Activated CD4-positive, alpha-beta T cell treated with anti-CD3 and anti-CD28 coated beads, Interleukin-2, amount 10 ng/mL, durations not matched to agents 24 days and 14 days (primary cell): Measurements from ENCODE around the gene POLRMT. TPM values are rescaled to one million over a fixed set of nuclear protein-coding genes. Genes with fewer than 3 reads are reported as not detected.
"Not testable (repeated sequence)": the region's sequence is repeated elsewhere in the genome, so short reads cannot be mapped to it uniquely, and the experiment has no call there.

Experiments used
- DNase-seq: peaks from one replicate; pipeline ENCODE4 v3.0.0; 2022
- H3K27ac Mint-ChIP-seq: one replicate; pipeline ENCODE4 v1.8.0; 2022; ENCODE audit warnings: mild to moderate bottlenecking, mixed read lengths
- H3K27me3 Mint-ChIP-seq: one replicate; pipeline ENCODE4 v1.8.0; 2022; ENCODE audit warnings: mixed read lengths
- H3K36me3 Mint-ChIP-seq: one replicate; pipeline ENCODE4 v1.8.0; 2022; ENCODE audit warnings: low read depth, mild to moderate bottlenecking, mixed read lengths
- H3K4me1 Mint-ChIP-seq: one replicate; pipeline ENCODE4 v1.8.0; 2021; ENCODE audit warnings: mixed read lengths
- H3K4me3 Mint-ChIP-seq: one replicate; pipeline ENCODE4 v1.8.0; 2022; ENCODE audit warnings: mild to moderate bottlenecking, moderate library complexity, mixed read lengths
- H3K9me3 Mint-ChIP-seq: one replicate; pipeline ENCODE4 v1.8.0; 2021; ENCODE audit warnings: mixed read lengths
- intact Hi-C: fragments of 100-400 bp; cut with micrococcal nuclease; formaldehyde crosslinking; loops from one replicate; pipeline ENCODE4 v1.15.1; 2023
- total RNA-seq: library from RNA; stranded (reverse); gene quantifications from 2 replicates; pipeline ENCODE4 v1.2.3, GENCODE V29; 2022

POLRMT gene
- total RNA-seq, 1 donor from 2014 or later: 103 TPM

DNA sequence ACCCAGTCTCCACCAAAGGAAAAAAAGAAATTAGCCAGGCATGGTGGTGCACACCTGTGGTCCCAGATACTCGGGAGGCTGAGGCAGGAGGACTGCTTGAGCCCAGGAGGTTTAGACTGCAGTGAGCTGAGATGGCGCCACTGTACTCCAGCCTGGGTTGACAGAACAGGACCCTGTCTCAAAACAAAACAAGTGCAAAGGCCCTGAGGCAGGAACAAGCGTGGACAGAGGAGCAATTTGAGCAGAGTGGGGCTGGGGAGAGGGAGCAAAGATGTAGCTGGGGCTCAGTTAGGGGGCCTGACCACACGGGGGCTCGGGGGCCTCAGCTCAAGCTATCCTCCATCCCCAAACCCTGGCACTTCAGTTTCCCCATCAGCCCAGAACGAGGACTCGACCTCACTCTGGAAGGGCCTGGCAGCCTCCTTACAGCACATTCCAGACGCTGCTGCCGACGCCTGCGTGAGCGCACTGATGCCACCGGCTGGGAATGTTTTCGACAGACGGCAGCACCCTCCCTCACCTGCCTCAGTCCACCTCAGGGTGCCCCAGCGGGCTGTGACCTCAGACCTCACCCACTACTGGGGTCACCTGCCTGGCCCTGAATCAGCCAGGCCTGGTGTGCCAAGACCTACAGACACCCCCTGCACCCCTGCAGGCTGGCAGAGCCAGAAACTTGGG lies 1.8 kb upstream of the POLRMT start:
- intact Hi-C loops: loop anchor here (5.0 kb wide), 1 partner anchor 103 kb away; the partner anchor contains the start of gene CDC34
- Mint-ChIP-seq H3K4me1 (peaks cover 18% of the 10 kb centered on the region), H3K36me3 (peaks cover 18% of the 10 kb centered on the region), H3K27me3 (peaks cover 3% of the 10 kb centered on the region), H3K27ac (no peak overlapping the region), H3K9me3 (no peaks in the 10 kb centered on the region), H3K4me3 (no peak overlapping the region)
- DNase-seq: no peak

DNA sequence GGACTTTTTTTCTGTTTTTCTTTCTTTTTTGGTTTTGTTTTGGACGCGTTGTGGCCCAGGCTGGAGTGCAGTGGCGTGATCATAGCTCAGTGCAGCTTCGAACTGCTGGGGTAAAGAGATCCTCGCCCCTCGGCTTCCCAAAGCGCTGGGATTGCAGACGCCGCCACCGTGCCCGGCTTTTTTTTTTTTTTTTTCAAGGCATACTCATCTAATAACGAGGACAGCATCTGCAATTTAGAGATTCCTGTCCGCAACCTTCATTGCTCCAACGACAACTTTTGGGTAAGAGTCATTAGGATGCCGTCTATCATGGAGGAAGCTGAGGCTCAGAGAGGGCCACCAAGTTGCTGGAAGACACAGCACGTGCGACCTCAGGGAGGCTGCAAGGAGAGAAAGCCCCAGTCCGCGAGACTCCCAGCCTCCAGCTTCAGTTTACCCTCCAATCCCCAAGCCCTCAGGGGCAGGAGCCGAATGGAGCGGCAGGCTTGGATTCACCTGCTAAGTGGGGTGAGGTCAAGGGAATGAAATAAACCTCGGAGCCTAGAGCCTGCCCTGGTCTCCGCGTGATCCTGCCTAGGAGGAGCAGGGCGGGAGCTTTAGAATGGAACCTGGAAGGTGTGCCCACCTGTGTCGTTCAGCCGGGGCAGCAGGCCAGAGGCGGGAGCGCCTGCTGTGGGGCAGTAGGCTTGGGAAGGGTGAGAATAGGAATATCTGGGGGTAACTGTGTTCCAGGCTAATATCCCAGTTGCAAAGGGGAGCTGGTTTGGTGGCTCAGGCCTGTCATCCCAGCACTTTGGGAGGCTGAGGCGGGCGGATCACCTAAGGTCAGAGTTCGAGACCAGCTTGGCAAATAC lies 676 bp upstream of the POLRMT start:
- Mint-ChIP-seq H3K27ac (peak overlapping the region; percentile 97), H3K27me3 (no peaks in the 10 kb centered on the region), H3K9me3 (no peaks in the 10 kb centered on the region), H3K4me1 (peaks cover 14% of the 10 kb centered on the region), H3K4me3 (peak overlapping the region; percentile 98), H3K36me3 (peaks cover 22% of the 10 kb centered on the region)
- intact Hi-C loops: loop anchor here (1.0 to 5.0 kb wide), 5 partner anchors 28 to 163 kb away; partner anchors contain the start of genes BSG, CDC34 and PTBP1
- DNase-seq: no peak

DNA sequence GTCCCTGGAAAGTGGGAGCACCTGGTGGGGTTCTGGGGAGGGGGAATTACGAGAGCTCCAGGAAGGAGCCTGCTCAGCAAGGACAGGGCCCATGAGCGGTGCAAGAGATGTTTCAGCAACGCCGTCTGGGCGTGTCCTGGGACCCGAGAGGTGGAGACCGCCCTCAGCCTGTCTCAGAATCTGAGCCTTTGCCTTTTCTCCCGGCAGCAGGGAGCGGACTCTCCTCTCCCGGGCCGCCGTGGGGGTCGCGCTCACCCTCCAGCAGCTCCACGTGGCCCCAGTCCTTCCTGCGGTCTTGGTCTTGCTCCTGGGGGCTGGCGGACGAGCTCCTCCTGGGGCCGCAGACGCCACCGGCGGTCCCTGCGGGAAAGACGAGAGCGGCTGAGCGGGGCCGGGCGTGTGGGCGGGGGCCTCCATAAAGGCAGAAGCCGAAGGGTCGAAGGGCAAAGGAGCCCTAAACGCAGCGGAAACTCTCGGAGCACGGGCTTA lies 714 bp downstream of the POLRMT start:
- no peaks in the 10 kb centered on the region for H3K9me3 Mint-ChIP-seq
- H3K27me3 Mint-ChIP-seq: no peaks in the 10 kb centered on the region
- intact Hi-C loops: loop anchor here (1.0 to 5.0 kb wide), 5 partner anchors 30 to 165 kb away; partner anchors contain the start of genes BSG, CDC34 and PTBP1
- peaks cover 33% of the 10 kb centered on the region for H3K36me3 Mint-ChIP-seq
- DNase-seq: peak; percentile 77
- peaks cover 16% of the 10 kb centered on the region for H3K4me1 Mint-ChIP-seq
- peak overlapping the region; percentile 98 for H3K4me3 Mint-ChIP-seq
- peak overlapping the region; percentile 97 for H3K27ac Mint-ChIP-seq

DNA sequence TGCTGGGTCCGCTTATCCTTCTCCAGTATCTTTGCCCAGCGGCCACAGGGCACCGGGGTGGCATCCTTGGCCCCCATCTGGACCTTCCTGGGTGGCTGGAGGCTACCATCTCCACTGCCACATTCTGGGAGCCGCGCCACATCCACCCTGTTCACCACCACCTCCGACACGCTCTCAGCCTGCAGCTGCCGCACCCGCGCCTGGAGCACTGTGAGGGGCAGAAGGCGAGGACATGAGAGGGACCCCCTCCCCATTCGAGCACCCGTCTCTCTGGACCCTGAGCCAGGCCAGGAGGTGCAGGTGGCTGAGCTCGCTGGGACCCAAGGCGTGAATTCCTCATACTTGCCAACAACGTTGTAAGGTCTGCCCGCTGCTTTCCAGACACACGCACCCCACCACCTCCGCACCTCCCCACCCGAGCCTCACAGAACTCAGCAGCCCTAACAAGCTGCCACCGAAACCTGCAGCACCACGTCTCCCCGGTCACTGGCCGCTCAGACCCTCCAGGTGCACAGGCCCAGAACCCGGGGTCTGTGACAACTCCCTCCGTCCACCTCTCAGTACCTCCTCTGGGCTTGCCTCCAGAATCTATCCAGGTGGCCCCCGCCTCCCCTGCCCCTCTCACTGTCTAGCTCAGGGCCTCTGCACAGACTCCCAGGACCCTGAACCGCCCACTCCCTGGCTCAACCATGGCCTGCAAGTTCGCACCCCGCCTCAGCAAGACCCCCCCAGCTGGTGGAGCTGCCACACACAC lies 3.2 kb downstream of the POLRMT start:
- H3K27me3 Mint-ChIP-seq: no peaks in the 10 kb centered on the region
- no peaks in the 10 kb centered on the region for H3K9me3 Mint-ChIP-seq
- no peak for DNase-seq
- no peak overlapping the region for H3K4me3 Mint-ChIP-seq
- peaks cover 17% of the 10 kb centered on the region for H3K4me1 Mint-ChIP-seq
- intact Hi-C loops: loop anchor here (5.0 kb wide), 1 partner anchor 98 kb away; the partner anchor contains the start of gene CDC34
- no peak overlapping the region for H3K27ac Mint-ChIP-seq
- H3K36me3 Mint-ChIP-seq: peaks cover 41% of the 10 kb centered on the region

DNA sequence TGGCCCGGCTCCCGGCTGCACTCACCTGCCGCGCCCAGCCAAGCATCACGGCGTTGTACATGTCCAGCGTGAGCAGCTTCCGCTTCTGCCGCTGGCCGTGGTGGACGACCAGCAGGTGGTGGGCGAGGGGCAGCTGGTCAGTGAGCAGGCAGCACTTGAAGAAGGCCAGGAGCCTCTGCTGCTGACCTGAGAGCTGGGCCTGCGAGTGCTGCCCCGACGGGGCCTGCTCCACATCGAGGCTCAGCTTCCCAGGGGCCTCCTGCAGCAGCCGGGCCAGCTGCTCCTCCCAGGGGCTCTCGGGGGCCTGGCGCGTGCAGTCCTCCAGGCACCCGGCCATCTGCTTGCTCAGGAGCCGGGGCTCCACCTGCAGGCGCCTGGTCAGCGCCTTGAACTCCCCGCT lies 3.8 kb downstream of the POLRMT start:
- DNase-seq, H3K9me3 Mint-ChIP-seq, intact Hi-C loops, H3K27ac Mint-ChIP-seq, H3K27me3 Mint-ChIP-seq, H3K4me3 Mint-ChIP-seq: not testable (repeated sequence)
- H3K4me1 Mint-ChIP-seq: peaks cover 17% of the 10 kb centered on the region
- H3K36me3 Mint-ChIP-seq: peaks cover 41% of the 10 kb centered on the region

DNA sequence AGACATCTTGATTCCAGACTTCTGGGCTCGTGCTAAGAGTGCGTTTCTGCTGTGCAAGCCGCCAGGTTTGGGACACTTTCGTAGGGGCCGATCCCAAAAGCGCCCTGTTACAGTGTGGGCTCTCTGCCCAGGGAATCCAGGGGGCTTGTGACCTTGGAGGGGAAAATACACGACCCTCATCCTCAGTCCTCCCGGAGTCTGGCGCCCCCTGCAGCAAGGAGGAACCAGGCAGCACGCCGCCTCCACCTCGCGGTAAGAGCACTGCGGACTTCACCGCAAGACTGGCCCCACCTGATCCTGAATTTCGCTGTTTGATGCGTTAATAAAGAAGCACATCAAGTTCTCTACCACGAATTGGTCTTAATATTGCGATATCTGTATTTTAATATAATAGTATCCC lies 5.2 kb downstream of the POLRMT start:
- Mint-ChIP-seq H3K9me3 (no peaks in the 10 kb centered on the region), H3K27me3 (no peaks in the 10 kb centered on the region), H3K4me1 (peaks cover 8% of the 10 kb centered on the region), H3K36me3 (peaks cover 42% of the 10 kb centered on the region), H3K4me3 (no peak overlapping the region), H3K27ac (no peak overlapping the region)
- intact Hi-C loops: no loop called here
- DNase-seq: peak; percentile 69

DNA sequence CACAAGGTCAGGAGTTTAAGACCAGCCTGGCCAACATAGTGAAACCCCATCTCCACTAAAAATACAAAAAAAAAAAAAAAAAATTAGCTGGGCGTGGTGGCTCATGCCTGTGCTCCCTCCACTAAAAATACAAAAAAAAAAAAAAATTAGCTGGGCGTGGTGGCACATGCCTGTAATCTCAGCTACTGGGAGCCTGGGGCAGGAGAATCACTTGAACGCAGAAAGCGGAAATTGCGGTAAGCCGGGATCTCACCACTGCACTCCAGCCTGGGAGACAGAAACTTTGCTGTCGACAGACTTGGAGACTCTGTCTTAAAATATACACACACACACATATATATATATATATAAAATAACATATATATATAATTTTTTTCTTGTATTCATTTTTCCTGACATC lies 6.8 kb downstream of the POLRMT start:
- intact Hi-C loops, H3K27ac Mint-ChIP-seq, H3K9me3 Mint-ChIP-seq, DNase-seq, H3K27me3 Mint-ChIP-seq, H3K4me3 Mint-ChIP-seq, H3K4me1 Mint-ChIP-seq: not testable (repeated sequence)
- peaks cover 35% of the 10 kb centered on the region for H3K36me3 Mint-ChIP-seq

DNA sequence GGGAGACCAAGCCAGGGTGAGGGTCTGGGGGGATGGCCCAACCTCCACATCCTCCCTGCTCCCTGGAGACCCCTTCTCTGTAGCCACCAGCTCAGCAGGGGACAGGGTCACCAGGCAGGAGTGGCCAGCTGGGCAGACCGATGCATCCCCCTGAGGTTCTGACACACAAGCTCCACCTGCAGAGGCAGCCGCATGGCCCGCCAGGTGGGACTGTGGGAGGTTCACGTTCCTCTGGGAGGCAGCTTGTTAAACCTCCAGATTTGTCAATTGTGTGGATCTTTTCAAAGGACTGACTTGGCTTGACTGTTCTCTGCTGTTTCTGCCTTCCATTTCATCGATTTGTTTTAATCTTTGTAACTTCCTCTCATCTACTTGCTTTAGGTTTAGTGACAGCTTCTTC lies 8.1 kb downstream of the POLRMT start:
- Mint-ChIP-seq H3K27ac (peak overlapping the region; percentile 52), H3K4me1 (peaks cover 5% of the 10 kb centered on the region), H3K9me3 (no peaks in the 10 kb centered on the region), H3K27me3 (no peaks in the 10 kb centered on the region), H3K4me3 (no peak overlapping the region), H3K36me3 (peaks cover 26% of the 10 kb centered on the region)
- intact Hi-C loops: no loop called here
- no peak for DNase-seq

DNA sequence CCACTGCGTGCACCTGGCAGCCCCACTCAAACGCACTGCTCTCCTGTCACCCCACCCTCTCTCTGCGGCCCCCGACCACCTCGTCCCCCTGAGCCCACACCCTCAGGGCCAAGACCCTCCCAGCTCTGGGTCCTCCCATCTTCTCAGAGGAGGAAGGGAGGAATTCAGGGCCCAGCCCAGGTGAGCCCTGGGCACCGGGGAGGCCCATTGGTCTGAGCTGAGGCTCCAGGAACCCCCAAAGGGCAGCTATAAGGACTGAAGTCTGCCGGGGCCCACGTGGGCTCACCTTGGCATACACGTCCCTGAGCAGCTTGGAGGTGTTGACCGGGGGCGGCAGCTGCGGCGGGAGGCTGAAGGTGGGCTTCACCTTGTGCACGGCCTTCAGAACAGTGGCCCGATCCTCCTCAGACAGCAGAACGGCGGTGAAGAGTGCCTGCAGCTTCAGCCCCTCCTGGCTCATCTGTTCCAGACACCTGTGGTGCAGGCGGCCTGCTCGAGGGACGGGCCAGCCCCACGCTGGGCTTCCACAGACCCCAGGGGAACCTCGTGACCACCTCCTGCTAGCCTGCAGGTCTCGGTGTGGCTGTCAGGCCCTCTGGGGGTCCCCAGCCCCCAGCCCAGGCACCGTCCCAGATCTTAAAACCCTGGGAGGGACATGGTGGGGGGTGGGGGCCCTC lies 8.8 kb downstream of the POLRMT start:
- Mint-ChIP-seq H3K4me1 (peaks cover 5% of the 10 kb centered on the region), H3K27ac (no peak overlapping the region), H3K9me3 (no peaks in the 10 kb centered on the region), H3K4me3 (no peak overlapping the region), H3K36me3 (peaks cover 27% of the 10 kb centered on the region), H3K27me3 (no peaks in the 10 kb centered on the region)
- DNase-seq: no peak
- intact Hi-C loops: no loop called here

DNA sequence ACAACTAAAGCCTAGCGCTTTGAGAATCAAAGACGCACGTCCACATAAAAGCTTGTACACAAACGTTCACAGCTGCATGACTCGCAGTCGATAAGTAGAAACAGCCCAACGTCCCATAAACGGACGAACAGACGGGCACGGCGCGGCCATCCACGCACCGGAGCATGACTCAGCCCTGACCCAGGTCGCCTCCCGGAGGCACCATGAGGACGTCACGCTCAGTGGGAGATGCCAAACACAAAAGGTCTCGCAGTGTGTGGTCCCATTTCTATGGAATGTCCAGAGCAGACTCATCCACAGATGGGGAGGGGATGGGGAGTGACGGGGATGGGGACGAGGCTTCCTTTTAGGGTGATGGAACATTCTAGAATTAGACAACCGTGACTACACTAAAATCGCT lies 9.4 kb downstream of the POLRMT start:
- DNase-seq: no peak
- Mint-ChIP-seq H3K4me3 (no peak overlapping the region), H3K36me3 (peaks cover 26% of the 10 kb centered on the region), H3K27me3 (no peaks in the 10 kb centered on the region), H3K4me1 (peaks cover 4% of the 10 kb centered on the region), H3K27ac (no peak overlapping the region), H3K9me3 (no peaks in the 10 kb centered on the region)
- intact Hi-C loops: no loop called here

DNA sequence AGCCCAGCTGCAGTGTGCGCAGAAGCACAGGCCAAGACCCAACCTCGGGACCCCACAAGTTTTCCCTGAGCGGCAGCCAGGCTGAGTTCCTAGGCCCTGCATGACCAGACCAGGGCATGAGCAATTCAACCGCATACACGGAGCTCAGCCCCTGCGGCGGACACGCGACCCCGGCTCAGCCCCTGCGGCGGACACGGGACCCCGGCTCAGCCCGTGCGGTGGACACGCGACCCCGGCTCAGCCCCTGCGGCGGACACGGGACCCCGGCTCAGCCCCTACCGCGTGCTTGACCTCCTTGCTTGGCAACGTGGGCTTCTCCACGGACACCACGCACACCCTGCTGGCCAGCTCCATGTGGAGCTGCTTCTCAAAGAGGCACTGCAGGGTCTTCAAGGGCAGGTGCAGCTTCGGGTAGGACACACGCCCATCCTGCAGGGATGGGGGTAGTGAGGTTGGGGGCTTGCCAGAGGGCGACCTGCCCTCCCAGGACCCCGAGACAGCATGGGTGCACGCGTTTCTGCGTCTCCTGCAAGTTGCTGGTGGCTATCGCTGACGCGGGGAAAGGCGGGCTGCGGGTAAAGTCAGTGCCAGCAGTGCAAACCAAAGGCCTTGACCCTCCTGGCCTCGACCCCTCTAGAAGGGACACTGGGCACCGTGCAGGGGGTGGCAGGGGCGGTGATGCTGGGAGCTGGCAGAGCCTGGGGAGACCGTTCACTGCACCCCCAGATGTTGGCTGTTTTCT lies 10.0 kb downstream of the POLRMT start:
- Mint-ChIP-seq H3K4me1 (peaks cover 2% of the 10 kb centered on the region), H3K36me3 (peaks cover 25% of the 10 kb centered on the region), H3K9me3 (no peaks in the 10 kb centered on the region), H3K4me3 (no peak overlapping the region), H3K27ac (no peak overlapping the region), H3K27me3 (no peaks in the 10 kb centered on the region)
- intact Hi-C loops: no loop called here
- no peak for DNase-seq

DNA sequence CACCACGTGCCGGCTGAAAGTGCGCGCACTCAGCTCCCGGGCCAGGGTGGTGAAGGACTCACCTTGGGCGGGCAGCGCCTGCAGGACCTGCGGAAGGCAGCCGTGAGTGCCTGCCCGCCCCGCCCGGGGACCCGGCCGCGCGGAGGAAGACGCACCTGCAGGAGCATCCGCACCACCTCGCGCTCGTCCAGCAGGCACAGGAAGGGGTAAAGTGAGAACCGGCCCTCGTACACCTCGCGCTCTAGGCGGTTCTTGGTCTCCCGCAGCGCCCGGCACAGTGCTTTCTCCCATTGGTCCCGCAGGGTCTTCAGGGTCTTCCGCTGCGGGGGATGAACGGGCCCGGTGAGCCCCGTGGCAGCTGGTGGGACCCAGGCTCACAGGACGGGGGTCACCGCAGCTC lies 10.7 kb downstream of the POLRMT start:
- Mint-ChIP-seq H3K27ac (no peak overlapping the region), H3K27me3 (no peaks in the 10 kb centered on the region), H3K4me1 (peaks cover 2% of the 10 kb centered on the region), H3K9me3 (no peaks in the 10 kb centered on the region), H3K4me3 (no peak overlapping the region), H3K36me3 (peaks cover 24% of the 10 kb centered on the region)
- intact Hi-C loops: no loop called here
- DNase-seq: no peak

DNA sequence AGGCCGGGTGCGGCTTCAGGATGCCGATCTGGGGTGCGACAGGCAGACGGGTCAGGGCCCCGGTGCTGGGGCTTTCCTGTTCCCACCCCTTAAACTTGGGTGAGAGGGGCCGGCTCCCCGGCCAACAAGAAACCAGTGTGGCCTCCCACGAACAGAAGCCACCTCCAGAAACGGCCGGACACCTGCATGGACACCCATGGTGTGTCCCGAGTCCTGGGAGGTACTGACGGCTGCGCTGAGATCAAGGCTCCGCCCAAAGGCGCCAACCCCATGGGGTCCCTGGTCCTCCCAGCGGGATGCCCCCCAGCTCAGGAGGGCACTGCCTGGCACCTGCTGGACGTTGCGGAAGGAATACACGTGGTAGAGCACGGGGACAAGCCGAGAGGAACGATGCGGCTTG lies 11.5 kb downstream of the POLRMT start:
- Mint-ChIP-seq H3K4me1 (peaks cover under 1% of the 10 kb centered on the region), H3K4me3 (no peak overlapping the region), H3K27ac (no peak overlapping the region), H3K9me3 (no peaks in the 10 kb centered on the region), H3K27me3 (no peaks in the 10 kb centered on the region), H3K36me3 (peaks cover 21% of the 10 kb centered on the region)
- DNase-seq: no peak
- intact Hi-C loops: no loop called here
